ENCODE measurements around the gene GTF2I. TPM values are rescaled to one million over a fixed set of nuclear protein-coding genes. Genes with fewer than 3 reads are reported as not detected.
A peak's percentile ranks its signal among the peaks of the same experiment; 100 is the strongest.
"Not testable (repeated sequence)": the region's sequence is repeated elsewhere in the genome, so short reads cannot be mapped to it uniquely, and the experiment has no call there.

GTF2I gene
- total and polyA plus RNA-seq, 2 experiments from 2014 or later: 204 to 219 TPM

- not testable (repeated sequence) for H3F3A ChIP-seq (replicated peaks; ENCODE audit: low read depth); H3K36me3 Mint-ChIP-seq (ENCODE audit: low read depth); DNase-seq (ENCODE audit: low spot score); H3K27me3 ChIP-seq (ENCODE audit: insufficient read depth); H3K36me3 ChIP-seq (ENCODE audit: insufficient read depth); ATAC-seq; H3K27me3 Mint-ChIP-seq (ENCODE audit: insufficient read depth, low read depth, poor library complexity); H3K4me2 ChIP-seq; H3K79me2 ChIP-seq (replicated peaks; ENCODE audit: insufficient read depth); H2AFZ ChIP-seq; H4K20me1 ChIP-seq (replicated peaks; ENCODE audit: insufficient read depth); H3K27ac ChIP-seq (ENCODE audit: low read depth); H3K4me1 ChIP-seq (ENCODE audit: insufficient read depth); H3K27ac Mint-ChIP-seq; H3K4me3 Mint-ChIP-seq; H3K4me3 ChIP-seq; H3K4me1 Mint-ChIP-seq; H3K9me3 Mint-ChIP-seq; H3K9me2 ChIP-seq (ENCODE audit: insufficient read depth)
Measured at GRCh38 chr7:74773760-74774750, 116.5 kb downstream of the GTF2I start, which contains the start of gene NCF1. NCF1 (plus strand) TSS chr7:74774011; CDS start chr7:74774032, 21 bp downstream.

- not testable (repeated sequence) for H3K36me3 Mint-ChIP-seq (ENCODE audit: low read depth); H3K27ac Mint-ChIP-seq; H3K4me3 Mint-ChIP-seq; DNase-seq (ENCODE audit: low spot score); H3K27me3 ChIP-seq (ENCODE audit: insufficient read depth); H3F3A ChIP-seq (replicated peaks; ENCODE audit: low read depth); H3K27me3 Mint-ChIP-seq (ENCODE audit: insufficient read depth, low read depth, poor library complexity); H3K36me3 ChIP-seq (ENCODE audit: insufficient read depth); H3K4me1 Mint-ChIP-seq; ATAC-seq; H3K4me3 ChIP-seq; H3K9me3 Mint-ChIP-seq; H2AFZ ChIP-seq; H3K27ac ChIP-seq (ENCODE audit: low read depth); H3K4me1 ChIP-seq (ENCODE audit: insufficient read depth); H4K20me1 ChIP-seq (replicated peaks; ENCODE audit: insufficient read depth); H3K9me2 ChIP-seq (ENCODE audit: insufficient read depth); H3K79me2 ChIP-seq (replicated peaks; ENCODE audit: insufficient read depth); H3K4me2 ChIP-seq
Measured at GRCh38 chr7:74775111-74775510, 117.6 kb downstream of the GTF2I start.

DNA sequence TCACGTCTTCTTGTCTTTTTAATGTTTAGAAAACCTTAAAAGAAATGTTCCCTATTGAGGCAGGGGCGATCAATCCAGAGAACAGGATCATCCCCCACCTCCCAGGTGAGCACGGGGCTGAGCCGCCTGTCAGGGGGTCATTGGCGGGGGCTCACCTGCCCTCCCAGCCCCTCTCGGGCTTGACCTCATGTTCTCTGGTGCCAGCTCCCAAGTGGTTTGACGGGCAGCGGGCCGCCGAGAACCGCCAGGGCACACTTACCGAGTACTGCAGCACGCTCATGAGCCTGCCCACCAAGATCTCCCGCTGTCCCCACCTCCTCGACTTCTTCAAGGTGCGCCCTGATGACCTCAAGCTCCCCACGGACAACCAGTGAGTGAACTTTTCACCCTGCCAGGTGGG is 121.5 kb downstream of the GTF2I start:
- H3K27me3 Mint-ChIP-seq (ENCODE audit: insufficient read depth, low read depth, poor library complexity); H3K9me3 Mint-ChIP-seq; H3K27ac Mint-ChIP-seq; H4K20me1 ChIP-seq (replicated peaks; ENCODE audit: insufficient read depth); H3K36me3 Mint-ChIP-seq (ENCODE audit: low read depth); H3K27ac ChIP-seq (ENCODE audit: low read depth); H3K4me3 Mint-ChIP-seq; H3K4me1 ChIP-seq (ENCODE audit: insufficient read depth); H3K79me2 ChIP-seq (replicated peaks; ENCODE audit: insufficient read depth); H3K4me1 Mint-ChIP-seq; H3K27me3 ChIP-seq (ENCODE audit: insufficient read depth); H3K4me2 ChIP-seq; H3K9me2 ChIP-seq (ENCODE audit: insufficient read depth); H3K36me3 ChIP-seq (ENCODE audit: insufficient read depth); DNase-seq (ENCODE audit: low spot score); H3F3A ChIP-seq (replicated peaks; ENCODE audit: low read depth); H3K4me3 ChIP-seq; ATAC-seq; H2AFZ ChIP-seq: not testable (repeated sequence)

DNA sequence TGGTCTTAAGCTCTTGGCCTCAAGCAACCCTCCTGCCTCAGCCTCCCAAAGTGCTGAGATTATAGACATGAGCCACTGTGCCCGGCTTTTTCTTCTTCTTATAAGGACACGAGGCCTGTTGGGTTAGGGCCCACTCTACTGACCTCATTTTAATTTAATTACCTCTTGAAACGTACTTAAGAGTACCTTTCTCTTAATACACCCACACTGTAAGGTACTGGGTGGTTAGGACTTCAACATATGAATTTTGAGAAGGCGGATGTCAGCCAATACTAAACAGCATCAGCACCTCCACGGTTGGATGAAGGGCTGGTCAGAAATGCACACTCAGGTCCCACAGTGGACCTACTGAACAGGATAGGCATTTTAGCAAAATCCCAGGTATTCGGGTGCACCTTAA is 124.2 kb downstream of the GTF2I start:
- H3K4me1 Mint-ChIP-seq; H3K79me2 ChIP-seq (replicated peaks; ENCODE audit: insufficient read depth); H3K9me3 Mint-ChIP-seq; H3K36me3 Mint-ChIP-seq (ENCODE audit: low read depth); H2AFZ ChIP-seq; H3K36me3 ChIP-seq (ENCODE audit: insufficient read depth); DNase-seq (ENCODE audit: low spot score); H3K27ac Mint-ChIP-seq; H3K4me1 ChIP-seq (ENCODE audit: insufficient read depth); H4K20me1 ChIP-seq (replicated peaks; ENCODE audit: insufficient read depth); H3K27me3 ChIP-seq (ENCODE audit: insufficient read depth); H3K27ac ChIP-seq (ENCODE audit: low read depth); H3K4me3 Mint-ChIP-seq; H3F3A ChIP-seq (replicated peaks; ENCODE audit: low read depth); ATAC-seq; H3K4me3 ChIP-seq; H3K4me2 ChIP-seq; H3K9me2 ChIP-seq (ENCODE audit: insufficient read depth); H3K27me3 Mint-ChIP-seq (ENCODE audit: insufficient read depth, low read depth, poor library complexity): not testable (repeated sequence)

DNA sequence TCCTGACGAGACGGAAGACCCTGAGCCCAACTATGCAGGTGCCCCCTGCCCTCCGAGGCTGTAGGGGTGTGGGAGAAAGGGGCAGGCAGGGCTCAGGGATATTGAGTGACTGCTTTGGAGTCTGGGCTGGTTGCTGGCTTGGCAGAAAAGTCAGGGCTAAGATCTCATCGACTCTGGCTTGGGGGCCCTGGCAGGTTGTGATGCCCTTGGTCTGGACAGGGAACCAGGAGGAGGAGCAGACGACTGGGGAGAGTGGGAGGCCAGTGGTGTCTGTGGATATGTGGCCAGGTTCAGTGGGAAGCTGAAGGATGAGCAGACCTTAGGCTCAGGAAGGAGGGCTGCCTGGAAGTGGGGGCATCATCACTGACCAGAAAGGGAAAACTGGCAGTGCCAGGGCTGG is 126.1 kb downstream of the GTF2I start:
- not testable (repeated sequence) for DNase-seq (ENCODE audit: low spot score); ATAC-seq; H3K79me2 ChIP-seq (replicated peaks; ENCODE audit: insufficient read depth); H3K27me3 ChIP-seq (ENCODE audit: insufficient read depth); H4K20me1 ChIP-seq (replicated peaks; ENCODE audit: insufficient read depth); H3K4me3 ChIP-seq; H3K27ac ChIP-seq (ENCODE audit: low read depth); H3K9me3 Mint-ChIP-seq; H3K9me2 ChIP-seq (ENCODE audit: insufficient read depth); H3K4me1 ChIP-seq (ENCODE audit: insufficient read depth); H3K4me1 Mint-ChIP-seq; H3K27ac Mint-ChIP-seq; H3K4me2 ChIP-seq; H3K36me3 Mint-ChIP-seq (ENCODE audit: low read depth); H2AFZ ChIP-seq; H3K4me3 Mint-ChIP-seq; H3K36me3 ChIP-seq (ENCODE audit: insufficient read depth); H3K27me3 Mint-ChIP-seq (ENCODE audit: insufficient read depth, low read depth, poor library complexity); H3F3A ChIP-seq (replicated peaks; ENCODE audit: low read depth)

GRCh38 chr7:74788369-74789150 is 131.0 kb downstream of the GTF2I start:
- DNase-seq (ENCODE audit: low spot score) (peak; percentile 76), ATAC-seq (peak; percentile 90)
- H3K9me2 ChIP-seq (ENCODE audit: insufficient read depth); H3K36me3 ChIP-seq (ENCODE audit: insufficient read depth); H3K4me1 ChIP-seq (ENCODE audit: insufficient read depth); H3K4me1 Mint-ChIP-seq; H3K36me3 Mint-ChIP-seq (ENCODE audit: low read depth); H3K27me3 Mint-ChIP-seq (ENCODE audit: insufficient read depth, low read depth, poor library complexity); H2AFZ ChIP-seq; H3K27ac Mint-ChIP-seq; H3K79me2 ChIP-seq (replicated peaks; ENCODE audit: insufficient read depth); H3K27me3 ChIP-seq (ENCODE audit: insufficient read depth); H3F3A ChIP-seq (replicated peaks; ENCODE audit: low read depth); H4K20me1 ChIP-seq (replicated peaks; ENCODE audit: insufficient read depth); H3K4me2 ChIP-seq; H3K27ac ChIP-seq (ENCODE audit: low read depth); H3K4me3 Mint-ChIP-seq; H3K9me3 Mint-ChIP-seq: not testable (repeated sequence)
- peak overlapping the region; percentile 42; the same call in 1 of the 2 replicates for H3K4me3 ChIP-seq
